BJ (cell line): Measurements from ENCODE around the gene SCAMP1. TPM values are rescaled to one million over a fixed set of nuclear protein-coding genes. Genes with fewer than 3 reads are reported as not detected.
"Not testable (repeated sequence)": the region's sequence is repeated elsewhere in the genome, so short reads cannot be mapped to it uniquely, and the experiment has no call there.

Experiments used
- CTCF ChIA-PET: fragments of 350-600 bp; formaldehyde crosslinking; extraction: SDS; loops from one replicate; lab custom pipeline; 2021; ENCODE audit warnings: antibody characterized with exemption, inconsistent platforms; lab: Yijun Ruan, JAX
- POLR2A ChIA-PET: fragments of 300-600 bp; sonication (Branson Sonifier 250); formaldehyde crosslinking; extraction: SDS; loops from one replicate; lab custom pipeline; 2021; ENCODE audit warnings: antibody characterized with exemption; lab: Charles Lee
- DNase-seq: peaks from one replicate; pipeline ENCODE4 v3.0.0-alpha.2; 2011; ENCODE audit warnings: low read depth
- H3K27me3 ChIP-seq: 2 replicates; pipeline ENCODE4 v1.6.0; 2011; ENCODE audit warnings: low read length; ENCODE audit not compliant: control insufficient read depth, insufficient read depth
- H3K36me3 ChIP-seq: 2 replicates; pipeline ENCODE4 v1.5.1; 2011; ENCODE audit warnings: low read length; ENCODE audit not compliant: control insufficient read depth, insufficient read depth
- H3K4me3 ChIP-seq: 2 replicates; pipeline ENCODE4 v1.5.1; 2011; ENCODE audit warnings: low read depth, mild to moderate bottlenecking, control low read depth, low read length
- CTCF ChIP-seq: IDR thresholded peaks from 2 replicates; pipeline ENCODE4 v1.5.1; 2011; ENCODE audit warnings: low read depth, mild to moderate bottlenecking, control low read depth, inconsistent platforms, low read length, moderate library complexity; ENCODE audit not compliant: insufficient read depth
- polyA plus RNA-seq: library from polyadenylated mRNA; depleted of rRNA; stranded (reverse); fragments of >200 nt; gene quantifications from 2 replicates; pipeline ENCODE4 v1.2.3, GENCODE V29; 2011

SCAMP1 gene
- polyA plus RNA-seq, 1 experiment: 26.6 TPM

GRCh38 chr5:78447775-78448424 lies 87.5 kb downstream of the SCAMP1 start:
- no peak for TF ChIP-seq CTCF
- no peaks in the 10 kb centered on the region for H3K36me3 ChIP-seq
- POLR2A ChIA-PET: no interaction called here
- H3K27me3 ChIP-seq: no peaks in the 10 kb centered on the region
- CTCF ChIA-PET: no interaction called here
- no peak overlapping the region for H3K4me3 ChIP-seq
- DNase-seq: no peak

- POLR2A ChIA-PET: no interaction called here
These were observed 88.7 kb downstream of the SCAMP1 start for GRCh38 chr5:78449103-78449502.

GRCh38 chr5:78457507-78457906 lies 97.1 kb downstream of the SCAMP1 start:
- CTCF ChIA-PET, DNase-seq, H3K27me3 ChIP-seq, H3K4me3 ChIP-seq, H3K36me3 ChIP-seq, POLR2A ChIA-PET: not testable (repeated sequence)

More at GRCh38 chr5:78449103-78449502, 88.7 kb downstream of the SCAMP1 start:
- H3K36me3 ChIP-seq: no peaks in the 10 kb centered on the region
- no peaks in the 10 kb centered on the region for H3K27me3 ChIP-seq
- DNase-seq: no peak
- H3K4me3 ChIP-seq: no peak overlapping the region
- no peak for TF ChIP-seq CTCF
- CTCF ChIA-PET: no interaction called here

- no peak for DNase-seq
- Histone ChIP-seq H3K27me3 (no peaks in the 10 kb centered on the region), H3K4me3 (no peak overlapping the region), H3K36me3 (peaks cover 1% of the 10 kb centered on the region; the same call in 1 of the 2 replicates)
- POLR2A ChIA-PET: interaction anchor here (0.6 kb wide), 1 partner anchor 133 kb away, joined by 3 read pairs; no protein-coding TSS in a partner anchor
- CTCF ChIA-PET: interaction anchor here (1.1 kb wide), 1 partner anchor 8 kb away, joined by 3 read pairs; no protein-coding TSS in a partner anchor
- no peak for TF ChIP-seq CTCF
These were observed 98.4 kb downstream of the SCAMP1 start for GRCh38 chr5:78458843-78459242.

GRCh38 chr5:78467140-78467539 lies 106.7 kb downstream of the SCAMP1 start:
- no peak for DNase-seq
- POLR2A ChIA-PET: no interaction called here
- H3K27me3 ChIP-seq: no peaks in the 10 kb centered on the region
- TF ChIP-seq CTCF: no peak
- no peak overlapping the region for H3K4me3 ChIP-seq
- no peaks in the 10 kb centered on the region for H3K36me3 ChIP-seq
- CTCF ChIA-PET: interaction anchor here (0.8 to 2.7 kb wide), 16 partner anchors 9 to 499 kb away, joined by 3 to 10 read pairs (median 4); no protein-coding TSS in a partner anchor
